AML-193 (cell line): ENCODE results near the gene MRPS23.

ENCODE experiments used
- DNase-seq, 2 experiments: peaks; one replicate each; lab custom pipeline; 2025; lab: John Stamatoyannopoulos, UW

The MRPS23 gene

DNA sequence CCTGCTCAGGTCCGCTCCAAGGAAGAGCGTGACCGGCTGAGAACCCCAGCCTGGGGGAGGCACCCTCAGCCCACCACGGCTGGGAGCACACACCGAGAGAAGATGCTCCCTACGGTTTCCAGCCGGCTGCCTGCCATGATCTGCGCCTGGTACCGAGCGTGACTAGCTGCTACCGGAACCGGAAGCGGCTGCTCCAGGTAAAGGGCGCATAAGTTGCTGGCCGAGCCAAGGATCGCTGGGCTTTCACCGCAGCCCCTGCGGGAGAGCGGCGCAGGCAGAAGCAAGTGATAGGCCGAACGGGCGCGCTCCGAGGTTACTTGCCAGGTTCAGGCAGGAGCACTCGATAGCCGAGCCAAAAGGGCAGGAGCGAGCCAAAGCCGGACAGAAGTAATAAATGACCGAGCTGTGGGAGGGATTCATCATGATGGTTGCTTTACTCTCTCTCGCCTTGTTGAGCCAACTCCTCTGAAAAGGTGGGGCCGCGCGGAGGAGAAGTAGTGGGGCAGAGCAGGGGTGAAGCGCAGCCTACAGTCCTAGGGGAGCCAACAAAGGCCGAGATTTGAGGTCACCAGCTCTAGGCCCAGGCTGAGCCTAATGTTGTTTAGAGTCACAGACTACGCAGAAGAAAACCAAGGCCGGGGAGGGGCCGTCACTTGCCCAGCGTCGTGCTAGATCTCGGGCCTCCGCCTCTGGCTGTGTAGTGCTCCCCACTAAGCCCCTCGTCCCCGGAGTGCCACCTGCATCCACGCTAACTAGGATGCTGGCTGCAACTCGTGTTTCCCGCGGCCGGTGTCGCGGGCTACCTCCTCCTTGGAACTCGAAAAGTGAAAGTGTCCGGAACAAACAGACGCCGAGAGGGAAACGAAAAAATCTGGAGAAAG, at the start of gene MRPS23:
Gene MRPS23 (minus strand): TSS at position 171 of the 881 bp plus-strand sequence. CDS start 34 bp downstream, at position 137.
- DNase-seq = peak; percentile 99

GRCh38 chr17:57899391-57899790, 49.5 kb upstream of the MRPS23 start:
- DNase-seq = no peak

- DNase-seq = no peak
These were observed 48.9 kb upstream of the MRPS23 start for GRCh38 chr17:57898487-57899311.

DNA sequence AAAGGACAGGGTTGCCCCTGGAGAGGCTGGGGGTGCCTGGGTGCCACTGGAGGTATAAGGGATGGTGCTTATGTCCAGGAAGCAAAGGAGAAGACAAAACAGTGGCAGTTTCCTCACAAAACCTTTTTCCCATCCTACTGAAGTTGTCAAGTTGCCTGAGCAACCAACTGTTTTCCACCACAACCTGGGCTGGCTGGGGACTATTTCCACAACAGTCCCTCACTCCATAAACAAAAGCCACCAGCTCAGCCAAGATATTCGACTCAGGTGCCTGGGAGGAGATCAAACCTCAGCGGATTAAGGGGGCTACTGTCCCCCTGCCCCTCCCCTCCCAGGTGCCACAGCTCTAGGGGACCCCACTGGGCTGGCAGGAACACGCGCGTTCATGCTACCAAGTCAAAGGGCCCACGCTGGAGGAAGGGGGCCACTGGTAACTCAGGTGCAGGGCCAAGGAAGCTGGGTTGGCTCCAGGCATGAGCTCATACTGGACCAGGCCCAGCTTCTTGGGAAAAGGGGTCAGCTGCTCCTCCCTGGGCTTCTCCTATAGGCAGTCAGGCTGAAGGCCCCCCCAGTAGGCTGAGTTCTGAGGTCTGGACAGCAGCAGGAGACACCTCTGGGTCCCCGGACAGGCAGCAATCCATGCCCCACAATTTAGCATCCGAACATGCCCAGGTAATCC, 45.7 kb upstream of the MRPS23 start:
- DNase-seq = no peak

- DNase-seq = no peak
These were observed 45.0 kb upstream of the MRPS23 start for GRCh38 chr17:57894848-57895247.

DNA sequence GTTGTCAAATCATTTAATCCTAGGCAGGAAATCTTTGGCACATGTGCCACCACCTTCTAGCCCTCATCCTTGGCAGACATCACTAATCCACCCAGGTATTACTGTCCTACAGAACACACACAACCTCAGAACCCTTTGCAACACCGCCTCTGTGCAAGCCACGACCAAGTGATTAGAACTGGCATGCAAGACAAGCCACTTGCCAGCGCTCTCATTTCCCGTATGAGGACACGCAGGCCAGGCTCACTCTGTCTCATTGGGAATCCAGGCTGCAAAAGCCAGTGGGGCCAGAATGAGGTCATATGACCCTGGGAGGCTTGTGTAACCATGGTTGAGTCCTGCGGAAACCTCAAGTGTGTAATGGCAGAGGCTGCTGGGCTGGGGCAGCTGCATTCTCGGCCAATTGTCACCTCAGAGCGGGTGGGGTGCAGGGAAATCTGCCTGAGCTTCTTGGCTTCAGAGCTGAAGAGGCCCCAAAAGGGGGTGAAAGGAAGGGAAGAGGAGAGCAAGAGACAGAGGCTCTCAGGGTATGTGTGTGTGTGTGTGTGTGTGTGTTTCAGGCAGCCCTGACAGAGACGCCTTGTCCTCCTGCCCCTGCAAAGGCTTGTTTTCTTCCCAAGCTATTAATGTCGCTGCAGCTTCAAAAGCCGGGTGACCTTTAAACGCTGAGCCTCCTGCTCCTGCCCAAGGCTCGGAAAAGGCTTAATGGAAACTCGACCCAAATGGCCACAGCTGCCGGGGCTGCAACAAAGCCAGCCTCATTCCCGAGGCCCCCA, 43.2 kb upstream of the MRPS23 start:
- DNase-seq = peak; percentile 99

DNA sequence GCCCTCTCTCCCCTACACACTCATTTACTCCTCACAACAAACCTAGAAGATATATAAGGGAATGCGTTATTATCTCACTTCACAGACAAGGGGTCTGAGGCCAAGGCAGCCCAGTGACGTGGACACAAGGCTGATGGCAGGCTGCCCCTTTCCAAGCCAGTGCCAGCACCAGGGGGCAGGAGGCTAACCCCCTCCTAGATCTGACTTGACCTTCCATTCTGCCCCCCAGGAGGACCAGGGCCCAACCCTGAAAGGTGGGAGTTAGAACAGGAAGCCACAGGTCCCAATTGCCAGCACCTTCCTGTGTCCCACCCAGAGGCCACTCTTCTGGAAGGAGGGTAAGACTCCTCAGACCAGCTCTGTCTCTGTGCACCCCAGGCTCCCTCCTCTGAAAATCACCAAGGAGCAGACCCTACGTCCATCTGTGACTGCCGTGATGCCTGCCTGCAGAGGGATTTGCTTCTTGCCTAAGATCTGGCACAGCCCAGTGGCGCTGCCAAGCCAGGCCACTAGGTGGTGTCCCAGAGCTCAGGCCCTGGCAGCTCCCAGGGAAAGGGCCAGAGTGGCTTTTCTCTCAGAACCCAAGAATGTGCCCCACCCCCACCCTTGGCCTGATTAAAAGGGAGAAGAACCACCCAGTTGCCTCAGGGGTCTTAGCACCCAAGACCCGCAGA, 42.4 kb upstream of the MRPS23 start:
- peak; percentile 70 to 71 for DNase-seq

DNA sequence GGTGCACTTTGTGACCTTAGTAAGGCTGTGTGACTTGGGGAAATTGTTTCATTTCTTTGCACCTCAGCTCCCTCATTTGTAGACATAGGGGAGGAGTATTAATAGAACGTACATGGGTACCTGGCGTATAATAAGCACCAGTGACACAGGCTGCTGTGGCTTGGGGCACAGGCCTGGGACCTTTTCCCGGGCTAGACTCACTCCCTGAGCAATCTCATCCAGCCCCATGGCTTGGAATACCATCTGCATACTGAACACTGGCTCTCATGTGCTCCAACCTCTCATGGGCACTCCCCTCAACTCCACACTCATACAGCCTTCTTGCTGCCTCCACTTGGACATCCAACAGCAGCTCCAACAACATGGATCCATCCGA, 41.0 kb upstream of the MRPS23 start:
- no peak for DNase-seq

GRCh38 chr17:57889892-57890856, 40.3 kb upstream of the MRPS23 start:
- DNase-seq = peak; percentile 45 to 71

- DNase-seq = no peak
These were observed 39.4 kb upstream of the MRPS23 start for GRCh38 chr17:57889252-57889651.

- DNase-seq = no peak
These were observed 38.7 kb upstream of the MRPS23 start for GRCh38 chr17:57888311-57889216.

GRCh38 chr17:57887161-57887560, 37.3 kb upstream of the MRPS23 start:
- DNase-seq = no peak

GRCh38 chr17:57886020-57886419, 36.2 kb upstream of the MRPS23 start:
- no peak for DNase-seq

DNA sequence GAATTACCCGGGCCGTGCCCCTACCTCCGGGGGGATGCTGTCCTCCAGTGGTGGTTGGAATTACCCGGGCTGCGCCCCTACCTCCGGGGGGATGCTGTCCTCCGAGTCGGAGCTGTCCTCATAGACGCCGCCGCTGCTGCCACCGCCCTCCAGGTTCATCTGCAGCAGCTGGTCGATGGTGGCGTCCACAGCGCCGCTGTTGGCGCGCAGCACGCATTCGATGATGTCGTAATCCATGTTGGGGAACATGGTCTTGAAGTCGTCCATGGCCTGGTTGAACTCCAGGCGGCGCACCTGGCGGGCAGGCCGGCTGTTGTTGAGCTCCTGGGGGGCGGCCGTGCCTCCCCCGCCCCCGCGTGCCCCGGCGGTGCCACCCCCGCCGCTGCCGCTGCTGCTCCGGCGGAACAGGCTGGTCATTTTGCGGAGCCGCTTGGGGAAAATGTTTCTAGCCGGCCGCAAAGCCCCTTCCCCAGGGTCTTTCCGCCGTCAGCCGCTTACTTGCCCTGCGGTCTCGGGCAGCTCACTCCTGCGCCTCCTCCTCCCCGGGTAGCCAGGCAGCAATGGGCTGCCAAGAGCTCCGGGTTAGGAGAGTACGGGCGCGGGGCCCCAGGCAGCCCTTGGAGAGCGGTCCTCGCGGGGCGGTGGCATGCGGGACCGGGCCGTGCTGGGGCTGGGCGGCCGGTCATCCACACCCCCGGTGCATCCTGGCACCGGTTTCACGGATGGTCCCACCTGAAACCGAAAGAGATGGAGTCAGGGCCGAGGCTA, 35.5 kb upstream of the MRPS23 start:
- DNase-seq = no peak

GRCh38 chr17:57881783-57882351, 32.0 kb upstream of the MRPS23 start:
- no peak for DNase-seq

- no peak for DNase-seq
These were observed 31.3 kb upstream of the MRPS23 start for GRCh38 chr17:57881143-57881542.

DNA sequence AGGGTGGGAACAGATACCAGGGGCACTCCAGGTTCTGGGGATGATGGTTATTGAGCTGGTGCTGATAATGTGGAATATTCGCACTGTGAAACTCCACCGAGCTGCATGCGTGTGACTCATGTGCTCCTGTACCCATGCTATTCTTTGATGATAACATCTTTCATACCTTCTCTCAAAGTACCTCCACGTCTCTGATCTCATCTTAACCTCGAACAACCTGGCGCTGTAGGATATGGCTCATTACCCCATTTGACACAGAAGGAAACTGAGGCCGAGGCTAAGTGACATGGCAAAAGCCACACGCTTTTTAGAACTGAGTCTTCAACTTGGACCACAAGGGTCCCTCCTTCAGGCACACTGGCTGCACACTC, 30.2 kb upstream of the MRPS23 start:
- no peak for DNase-seq
